GM23338 (cell line): Measurements from ENCODE around the gene LRRC42. TPM values are rescaled to one million over a fixed set of nuclear protein-coding genes. Genes with fewer than 3 reads are reported as not detected.

ENCODE experiments used
- ATAC-seq: fragments of 200-7000 bp; cut with Tn5 transposase; 3 replicates; pipeline ENCODE4 v1.9.1; 2020
- DNase-seq: peaks from one replicate; pipeline ENCODE4 v3.0.0-alpha.2; 2015; ENCODE audit warnings: low spot score
- H2AFZ ChIP-seq: fragments of 200-600 bp; sonication (generic); 2 replicates; pipeline ENCODE4 v1.8.0; 2016; ENCODE audit warnings: antibody characterized with exemption, mild to moderate bottlenecking, moderate library complexity
- H3F3A ChIP-seq: fragments of 200-600 bp; sonication (generic); replicated peaks from 2 replicates; pipeline ENCODE4 v1.8.0; 2017; ENCODE audit warnings: antibody characterized with exemption, mixed run types, low read depth
- H3K27ac ChIP-seq: fragments of 200-600 bp; sonication (generic); 2 replicates; pipeline ENCODE4 v1.6.1; 2016; ENCODE audit warnings: low read depth
- H3K27me3 ChIP-seq: fragments of 200-600 bp; sonication (generic); 2 replicates; pipeline ENCODE4 v1.8.0; 2016; ENCODE audit warnings: mild to moderate bottlenecking, mixed run types, moderate library complexity; ENCODE audit not compliant: insufficient read depth
- H3K36me3 ChIP-seq: fragments of 200-600 bp; sonication (generic); 2 replicates; pipeline ENCODE4 v1.8.0; 2016; ENCODE audit warnings: mild to moderate bottlenecking; ENCODE audit not compliant: insufficient read depth
- H3K4me1 ChIP-seq: fragments of 200-600 bp; sonication (generic); 2 replicates; pipeline ENCODE4 v1.8.0; 2016; ENCODE audit warnings: mild to moderate bottlenecking, moderate library complexity; ENCODE audit not compliant: insufficient read depth
- H3K4me2 ChIP-seq: fragments of 200-600 bp; sonication (generic); 2 replicates; pipeline ENCODE4 v1.7.1; 2017; ENCODE audit warnings: mixed run types
- H3K4me3 ChIP-seq: fragments of 200-600 bp; sonication (generic); 2 replicates; pipeline ENCODE4 v1.6.1; 2016; ENCODE audit warnings: mixed run types
- H3K79me2 ChIP-seq: fragments of 200-600 bp; sonication (generic); replicated peaks from 2 replicates; pipeline ENCODE4 v1.8.0; 2017; ENCODE audit warnings: mild to moderate bottlenecking; ENCODE audit not compliant: insufficient read depth
- H3K9me2 ChIP-seq: fragments of 200-600 bp; sonication (generic); 2 replicates; pipeline ENCODE4 v1.8.0; 2017; ENCODE audit not compliant: insufficient read depth
- H4K20me1 ChIP-seq: fragments of 200-600 bp; sonication (generic); replicated peaks from 2 replicates; pipeline ENCODE4 v1.8.0; 2017; ENCODE audit warnings: mild to moderate bottlenecking; ENCODE audit not compliant: insufficient read depth
- H3K27ac Mint-ChIP-seq: 2 replicates; pipeline ENCODE4 v1.8.0; 2020; ENCODE audit warnings: inconsistent platforms, mild to moderate bottlenecking, moderate library complexity, mixed read lengths
- H3K27me3 Mint-ChIP-seq: 3 replicates; pipeline ENCODE4 v1.8.0; 2022; ENCODE audit warnings: low read depth, mild to moderate bottlenecking, moderate library complexity, mixed read lengths, inconsistent platforms; ENCODE audit not compliant: insufficient read depth, poor library complexity
- H3K36me3 Mint-ChIP-seq: 3 replicates; pipeline ENCODE4 v1.8.0; 2021; ENCODE audit warnings: low read depth, mild to moderate bottlenecking, inconsistent platforms, moderate library complexity, mixed read lengths
- H3K4me1 Mint-ChIP-seq: 3 replicates; pipeline ENCODE4 v1.8.0; 2020; ENCODE audit warnings: mild to moderate bottlenecking, inconsistent platforms, mixed read lengths
- H3K4me3 Mint-ChIP-seq: 3 replicates; pipeline ENCODE4 v1.8.0; 2021; ENCODE audit warnings: moderate library complexity, mild to moderate bottlenecking, inconsistent platforms, mixed read lengths
- H3K9me3 Mint-ChIP-seq: 3 replicates; pipeline ENCODE4 v1.8.0; 2020; ENCODE audit warnings: moderate library complexity, mild to moderate bottlenecking, inconsistent platforms, mixed read lengths
- CREB1 ChIP-seq: fragments of 250-450 bp; sonication (Bioruptor Pico); IDR thresholded peaks from 2 replicates; pipeline ENCODE4 v1.5.0; 2020; ENCODE audit warnings: low read depth, mild to moderate bottlenecking, moderate library complexity
- EZH2 ChIP-seq: fragments of 200-600 bp; sonication (generic); IDR thresholded peaks from one replicate; pipeline ENCODE4 v1.8.0; 2017; ENCODE audit warnings: antibody characterized with exemption, mild to moderate bottlenecking, low read depth; ENCODE audit not compliant: unreplicated experiment
- EZH2phosphoT487 ChIP-seq: fragments of 200-600 bp; sonication (generic); IDR thresholded peaks from one replicate; pipeline ENCODE4 v1.8.1; 2018; ENCODE audit warnings: antibody characterized with exemption; ENCODE audit not compliant: unreplicated experiment
- JUNB ChIP-seq: IDR thresholded peaks from one replicate; pipeline ENCODE4 v1.6.1; 2016; ENCODE audit warnings: antibody characterized with exemption; ENCODE audit not compliant: unreplicated experiment
- NANOG ChIP-seq: IDR thresholded peaks from 2 replicates; pipeline ENCODE4 v1.6.1; 2016; ENCODE audit warnings: antibody characterized with exemption, borderline replicate concordance
- POLR2AphosphoS5 ChIP-seq: IDR thresholded peaks from 2 replicates; pipeline ENCODE4 v1.6.1; 2016; ENCODE audit warnings: antibody characterized with exemption, low read depth
- STAT1 ChIP-seq: IDR thresholded peaks from one replicate; pipeline ENCODE4 v1.6.1; 2016; ENCODE audit warnings: antibody characterized with exemption; ENCODE audit not compliant: unreplicated experiment
- ZNF114 ChIP-seq: fragments of 250-450 bp; sonication (Bioruptor Pico); IDR thresholded peaks from 2 replicates; pipeline ENCODE4 v1.5.0; 2020; ENCODE audit warnings: mild to moderate bottlenecking, moderate library complexity
- ZNF331 ChIP-seq: fragments of 250-450 bp; sonication (Bioruptor Pico); IDR thresholded peaks from 2 replicates; pipeline ENCODE4 v1.5.0; 2020; ENCODE audit warnings: low read depth, mild to moderate bottlenecking, moderate library complexity
- polyA plus RNA-seq: library from polyadenylated mRNA; unstranded; fragments of >200 nt; fragmentation: Nextera tagmentation; extraction: Ambion mirVana; gene quantifications from 2 replicates; pipeline ENCODE4 v1.2.1, GENCODE V29; 2016
- total RNA-seq: library from RNA; depleted of rRNA; stranded (reverse); fragments of >200 nt; shearing (Covaris generic); gene quantifications from 2 replicates; pipeline ENCODE4 v1.2.3, GENCODE V29; 2014
- TF ChIP-seq, protein P1 (sequence below): IDR thresholded peaks from one replicate; pipeline ENCODE4 v1.6.1; 2018; ENCODE audit warnings: antibody characterized with exemption; ENCODE audit not compliant: unreplicated experiment
- TF ChIP-seq, protein P2 (sequence below): fragments of 250-450 bp; sonication (Bioruptor Pico); IDR thresholded peaks from 2 replicates; pipeline ENCODE4 v1.5.0; 2020; ENCODE audit warnings: mild to moderate bottlenecking, moderate library complexity
- TF ChIP-seq, protein P3 (sequence below): IDR thresholded peaks from 2 replicates; pipeline ENCODE4 v1.6.1; 2016; ENCODE audit warnings: antibody characterized with exemption
- TF ChIP-seq, protein P4 (sequence below), 2 experiments: fragments of 200-600 bp in 1 of 2; sonication (generic) in 1 of 2; conservative IDR thresholded peaks; 2 replicates each; pipeline versions ENCODE4 v1.5.1 to v1.6.1; 2016 to 2017; ENCODE audit warnings: antibody characterized with exemption in 2 of 2, low read depth in 2 of 2, mild to moderate bottlenecking in 2 of 2, moderate library complexity in 1 of 2

The LRRC42 gene
- total and polyA plus RNA-seq, 2 experiments from 2014 or later: 25.9 to 48.1 TPM

DNA sequence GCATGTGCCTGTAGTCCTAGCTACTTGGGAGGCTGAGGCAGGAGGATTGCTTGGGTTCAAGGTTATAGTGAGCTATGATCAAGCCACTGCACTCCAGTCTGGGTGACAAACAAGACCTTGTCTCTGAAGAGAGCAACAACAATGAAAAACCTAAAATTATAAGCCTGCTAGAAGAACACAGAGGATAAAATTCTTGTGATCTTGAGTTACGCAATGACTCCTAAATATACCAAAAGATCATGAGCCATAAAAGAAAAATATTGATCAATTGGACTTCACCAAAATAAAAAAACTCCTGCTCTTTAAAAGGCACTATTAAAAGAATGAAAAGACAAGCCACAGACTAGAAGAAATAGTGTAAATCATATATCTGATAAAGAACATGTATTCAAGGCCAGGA, 49.5 kb downstream of the LRRC42 start:
- H3K4me1 Mint-ChIP-seq: no peaks in the 10 kb centered on the region
- H3K27ac Mint-ChIP-seq: no peak overlapping the region
- ATAC-seq (no peak), DNase-seq (no peak)
- peaks cover 4% of the 10 kb centered on the region; the same call in 1 of the 3 replicates for H3K9me3 Mint-ChIP-seq
- Histone ChIP-seq H3K27ac (no peak overlapping the region), H3K4me3 (no peak overlapping the region), H3K27me3 (no peaks in the 10 kb centered on the region), H2AFZ (no peak overlapping the region), H3K79me2 (no peaks in the 10 kb centered on the region), H3F3A (no peaks in the 10 kb centered on the region), H3K4me2 (no peak overlapping the region), H3K9me2 (no peaks in the 10 kb centered on the region), H3K4me1 (no peaks in the 10 kb centered on the region), H3K36me3 (no peaks in the 10 kb centered on the region), H4K20me1 (no peaks in the 10 kb centered on the region)
- no peaks in the 10 kb centered on the region for H3K27me3 Mint-ChIP-seq
- H3K36me3 Mint-ChIP-seq: no peaks in the 10 kb centered on the region
- H3K4me3 Mint-ChIP-seq: no peak overlapping the region
- TF ChIP-seq CREB1 (CRISPR knock-in tag) (no peak), POLR2AphosphoS5 (no peak), JUNB (no peak), ZNF331 (CRISPR knock-in tag) (no peak), EZH2 (no peak), EZH2phosphoT487 (no peak), STAT1 (no peak), ZNF114 (no peak), NANOG (no peak)
- TF ChIP-seq, protein P1, sequence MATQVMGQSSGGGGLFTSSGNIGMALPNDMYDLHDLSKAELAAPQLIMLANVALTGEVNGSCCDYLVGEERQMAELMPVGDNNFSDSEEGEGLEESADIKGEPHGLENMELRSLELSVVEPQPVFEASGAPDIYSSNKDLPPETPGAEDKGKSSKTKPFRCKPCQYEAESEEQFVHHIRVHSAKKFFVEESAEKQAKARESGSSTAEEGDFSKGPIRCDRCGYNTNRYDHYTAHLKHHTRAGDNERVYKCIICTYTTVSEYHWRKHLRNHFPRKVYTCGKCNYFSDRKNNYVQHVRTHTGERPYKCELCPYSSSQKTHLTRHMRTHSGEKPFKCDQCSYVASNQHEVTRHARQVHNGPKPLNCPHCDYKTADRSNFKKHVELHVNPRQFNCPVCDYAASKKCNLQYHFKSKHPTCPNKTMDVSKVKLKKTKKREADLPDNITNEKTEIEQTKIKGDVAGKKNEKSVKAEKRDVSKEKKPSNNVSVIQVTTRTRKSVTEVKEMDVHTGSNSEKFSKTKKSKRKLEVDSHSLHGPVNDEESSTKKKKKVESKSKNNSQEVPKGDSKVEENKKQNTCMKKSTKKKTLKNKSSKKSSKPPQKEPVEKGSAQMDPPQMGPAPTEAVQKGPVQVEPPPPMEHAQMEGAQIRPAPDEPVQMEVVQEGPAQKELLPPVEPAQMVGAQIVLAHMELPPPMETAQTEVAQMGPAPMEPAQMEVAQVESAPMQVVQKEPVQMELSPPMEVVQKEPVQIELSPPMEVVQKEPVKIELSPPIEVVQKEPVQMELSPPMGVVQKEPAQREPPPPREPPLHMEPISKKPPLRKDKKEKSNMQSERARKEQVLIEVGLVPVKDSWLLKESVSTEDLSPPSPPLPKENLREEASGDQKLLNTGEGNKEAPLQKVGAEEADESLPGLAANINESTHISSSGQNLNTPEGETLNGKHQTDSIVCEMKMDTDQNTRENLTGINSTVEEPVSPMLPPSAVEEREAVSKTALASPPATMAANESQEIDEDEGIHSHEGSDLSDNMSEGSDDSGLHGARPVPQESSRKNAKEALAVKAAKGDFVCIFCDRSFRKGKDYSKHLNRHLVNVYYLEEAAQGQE: no peak
- TF ChIP-seq, protein P2, sequence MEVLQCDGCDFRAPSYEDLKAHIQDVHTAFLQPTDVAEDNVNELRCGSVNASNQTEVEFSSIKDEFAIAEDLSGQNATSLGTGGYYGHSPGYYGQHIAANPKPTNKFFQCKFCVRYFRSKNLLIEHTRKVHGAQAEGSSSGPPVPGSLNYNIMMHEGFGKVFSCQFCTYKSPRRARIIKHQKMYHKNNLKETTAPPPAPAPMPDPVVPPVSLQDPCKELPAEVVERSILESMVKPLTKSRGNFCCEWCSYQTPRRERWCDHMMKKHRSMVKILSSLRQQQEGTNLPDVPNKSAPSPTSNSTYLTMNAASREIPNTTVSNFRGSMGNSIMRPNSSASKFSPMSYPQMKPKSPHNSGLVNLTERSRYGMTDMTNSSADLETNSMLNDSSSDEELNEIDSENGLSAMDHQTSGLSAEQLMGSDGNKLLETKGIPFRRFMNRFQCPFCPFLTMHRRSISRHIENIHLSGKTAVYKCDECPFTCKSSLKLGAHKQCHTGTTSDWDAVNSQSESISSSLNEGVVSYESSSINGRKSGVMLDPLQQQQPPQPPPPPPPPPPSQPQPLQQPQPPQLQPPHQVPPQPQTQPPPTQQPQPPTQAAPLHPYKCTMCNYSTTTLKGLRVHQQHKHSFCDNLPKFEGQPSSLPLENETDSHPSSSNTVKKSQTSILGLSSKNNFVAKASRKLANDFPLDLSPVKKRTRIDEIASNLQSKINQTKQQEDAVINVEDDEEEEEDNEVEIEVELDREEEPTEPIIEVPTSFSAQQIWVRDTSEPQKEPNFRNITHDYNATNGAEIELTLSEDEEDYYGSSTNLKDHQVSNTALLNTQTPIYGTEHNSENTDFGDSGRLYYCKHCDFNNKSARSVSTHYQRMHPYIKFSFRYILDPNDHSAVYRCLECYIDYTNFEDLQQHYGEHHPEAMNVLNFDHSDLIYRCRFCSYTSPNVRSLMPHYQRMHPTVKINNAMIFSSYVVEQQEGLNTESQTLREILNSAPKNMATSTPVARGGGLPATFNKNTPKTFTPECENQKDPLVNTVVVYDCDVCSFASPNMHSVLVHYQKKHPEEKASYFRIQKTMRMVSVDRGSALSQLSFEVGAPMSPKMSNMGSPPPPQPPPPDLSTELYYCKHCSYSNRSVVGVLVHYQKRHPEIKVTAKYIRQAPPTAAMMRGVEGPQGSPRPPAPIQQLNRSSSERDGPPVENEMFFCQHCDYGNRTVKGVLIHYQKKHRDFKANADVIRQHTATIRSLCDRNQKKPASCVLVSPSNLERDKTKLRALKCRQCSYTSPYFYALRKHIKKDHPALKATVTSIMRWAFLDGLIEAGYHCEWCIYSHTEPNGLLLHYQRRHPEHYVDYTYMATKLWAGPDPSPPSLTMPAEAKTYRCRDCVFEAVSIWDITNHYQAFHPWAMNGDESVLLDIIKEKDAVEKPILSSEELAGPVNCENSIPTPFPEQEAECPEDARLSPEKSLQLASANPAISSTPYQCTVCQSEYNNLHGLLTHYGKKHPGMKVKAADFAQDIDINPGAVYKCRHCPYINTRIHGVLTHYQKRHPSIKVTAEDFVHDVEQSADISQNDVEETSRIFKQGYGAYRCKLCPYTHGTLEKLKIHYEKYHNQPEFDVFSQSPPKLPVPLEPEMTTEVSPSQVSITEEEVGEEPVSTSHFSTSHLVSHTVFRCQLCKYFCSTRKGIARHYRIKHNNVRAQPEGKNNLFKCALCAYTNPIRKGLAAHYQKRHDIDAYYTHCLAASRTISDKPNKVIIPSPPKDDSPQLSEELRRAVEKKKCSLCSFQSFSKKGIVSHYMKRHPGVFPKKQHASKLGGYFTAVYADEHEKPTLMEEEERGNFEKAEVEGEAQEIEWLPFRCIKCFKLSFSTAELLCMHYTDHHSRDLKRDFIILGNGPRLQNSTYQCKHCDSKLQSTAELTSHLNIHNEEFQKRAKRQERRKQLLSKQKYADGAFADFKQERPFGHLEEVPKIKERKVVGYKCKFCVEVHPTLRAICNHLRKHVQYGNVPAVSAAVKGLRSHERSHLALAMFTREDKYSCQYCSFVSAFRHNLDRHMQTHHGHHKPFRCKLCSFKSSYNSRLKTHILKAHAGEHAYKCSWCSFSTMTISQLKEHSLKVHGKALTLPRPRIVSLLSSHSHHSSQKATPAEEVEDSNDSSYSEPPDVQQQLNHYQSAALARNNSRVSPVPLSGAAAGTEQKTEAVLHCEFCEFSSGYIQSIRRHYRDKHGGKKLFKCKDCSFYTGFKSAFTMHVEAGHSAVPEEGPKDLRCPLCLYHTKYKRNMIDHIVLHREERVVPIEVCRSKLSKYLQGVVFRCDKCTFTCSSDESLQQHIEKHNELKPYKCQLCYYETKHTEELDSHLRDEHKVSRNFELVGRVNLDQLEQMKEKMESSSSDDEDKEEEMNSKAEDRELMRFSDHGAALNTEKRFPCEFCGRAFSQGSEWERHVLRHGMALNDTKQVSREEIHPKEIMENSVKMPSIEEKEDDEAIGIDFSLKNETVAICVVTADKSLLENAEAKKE (CRISPR knock-in tag): no peak
- TF ChIP-seq, protein P3, sequence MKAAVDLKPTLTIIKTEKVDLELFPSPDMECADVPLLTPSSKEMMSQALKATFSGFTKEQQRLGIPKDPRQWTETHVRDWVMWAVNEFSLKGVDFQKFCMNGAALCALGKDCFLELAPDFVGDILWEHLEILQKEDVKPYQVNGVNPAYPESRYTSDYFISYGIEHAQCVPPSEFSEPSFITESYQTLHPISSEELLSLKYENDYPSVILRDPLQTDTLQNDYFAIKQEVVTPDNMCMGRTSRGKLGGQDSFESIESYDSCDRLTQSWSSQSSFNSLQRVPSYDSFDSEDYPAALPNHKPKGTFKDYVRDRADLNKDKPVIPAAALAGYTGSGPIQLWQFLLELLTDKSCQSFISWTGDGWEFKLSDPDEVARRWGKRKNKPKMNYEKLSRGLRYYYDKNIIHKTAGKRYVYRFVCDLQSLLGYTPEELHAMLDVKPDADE: no peak
- TF ChIP-seq, protein P4, sequence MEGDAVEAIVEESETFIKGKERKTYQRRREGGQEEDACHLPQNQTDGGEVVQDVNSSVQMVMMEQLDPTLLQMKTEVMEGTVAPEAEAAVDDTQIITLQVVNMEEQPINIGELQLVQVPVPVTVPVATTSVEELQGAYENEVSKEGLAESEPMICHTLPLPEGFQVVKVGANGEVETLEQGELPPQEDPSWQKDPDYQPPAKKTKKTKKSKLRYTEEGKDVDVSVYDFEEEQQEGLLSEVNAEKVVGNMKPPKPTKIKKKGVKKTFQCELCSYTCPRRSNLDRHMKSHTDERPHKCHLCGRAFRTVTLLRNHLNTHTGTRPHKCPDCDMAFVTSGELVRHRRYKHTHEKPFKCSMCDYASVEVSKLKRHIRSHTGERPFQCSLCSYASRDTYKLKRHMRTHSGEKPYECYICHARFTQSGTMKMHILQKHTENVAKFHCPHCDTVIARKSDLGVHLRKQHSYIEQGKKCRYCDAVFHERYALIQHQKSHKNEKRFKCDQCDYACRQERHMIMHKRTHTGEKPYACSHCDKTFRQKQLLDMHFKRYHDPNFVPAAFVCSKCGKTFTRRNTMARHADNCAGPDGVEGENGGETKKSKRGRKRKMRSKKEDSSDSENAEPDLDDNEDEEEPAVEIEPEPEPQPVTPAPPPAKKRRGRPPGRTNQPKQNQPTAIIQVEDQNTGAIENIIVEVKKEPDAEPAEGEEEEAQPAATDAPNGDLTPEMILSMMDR (conservative IDR thresholded peaks at IDR 0.05; ENCODE audit: low read depth in 2 of 2): no peak
